ENCODE data around the gene TRMT112. TPM values are rescaled to one million over a fixed set of nuclear protein-coding genes. Genes with fewer than 3 reads are reported as not detected.

Gene TRMT112
- total and polyA plus RNA-seq, 2 of the 8 experiments (the other 6 are each of a cell fraction or from before 2014, with no cell fraction given), result 300 to 650 TPM

DNA sequence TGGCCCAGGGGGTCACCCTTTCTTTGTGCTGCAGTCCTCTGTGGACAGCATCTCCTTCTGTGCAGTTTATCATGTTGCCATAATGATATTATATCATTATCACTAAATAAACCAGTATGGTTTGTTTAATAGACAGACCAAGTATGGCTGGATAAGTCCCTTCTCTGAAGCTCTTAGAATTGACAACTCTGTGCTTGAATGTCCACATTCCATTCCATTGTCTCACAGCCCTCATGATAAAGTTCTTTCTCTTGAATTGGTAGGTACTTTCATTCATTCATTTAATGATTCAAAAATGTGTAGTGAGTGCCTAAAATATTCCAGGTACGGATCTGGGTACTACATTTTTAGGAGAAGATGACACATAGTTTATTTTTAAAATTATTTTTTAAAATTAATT is 49.4 kb upstream of the TRMT112 start:
- no peaks in the 10 kb centered on the region; the same call in 1 of the 2 replicates for H3K79me1 ChIP-seq (ENCODE audit: low read depth, low read length)
- H2AK5ac ChIP-seq (ENCODE audit: low read depth, low read length), result no peak overlapping the region
- H3K18ac ChIP-seq (ENCODE audit: extremely low read depth, low read length), result no peak overlapping the region
- H2BK20ac ChIP-seq (ENCODE audit: low read length), result no peak overlapping the region
- no peak overlapping the region for H3K4me3 ChIP-seq (ENCODE audit: extremely low read depth in 1 of 4, insufficient read depth in 2 of 4, low read depth in 3 of 4, low read length in 4 of 4)
- no peak overlapping the region for H2BK15ac ChIP-seq (ENCODE audit: low read length)
- no peak overlapping the region for H3K56ac ChIP-seq (replicated peaks; ENCODE audit: insufficient read length, low read depth, low read length)
- no peak for DNase-seq (ENCODE audit: low read depth in 1 of 2, low spot score in 2 of 2)
- H4K5ac ChIP-seq (ENCODE audit: insufficient read length, low read depth, low read length), result no peak overlapping the region
- H3K36me3 ChIP-seq (ENCODE audit: control insufficient read depth in 2 of 4, insufficient read depth in 4 of 4, low read length in 3 of 4), result peaks cover 0 to 20% (median 3%) of the 10 kb centered on the region in 4 experiments; a peak in 5 of 8 replicates
- H2AFZ ChIP-seq (ENCODE audit: low read length), result no peak overlapping the region
- no peak overlapping the region for H3K27ac ChIP-seq (ENCODE audit: low read depth, low read length)
- peaks cover 0 to 3% (median 0%) of the 10 kb centered on the region in 4 experiments; a peak in 3 of 7 replicates for H3K4me1 ChIP-seq (replicated peaks in 1 of 4; ENCODE audit: control insufficient read depth in 3 of 4, insufficient read depth in 4 of 4, low read length in 3 of 4)
- no peak for FAIRE-seq
- no peak overlapping the region for H3K4ac ChIP-seq (replicated peaks; ENCODE audit: insufficient read length, low read depth, low read length)
- no peak overlapping the region for H2BK12ac ChIP-seq (ENCODE audit: low read depth, low read length)
- WGBS, 2 experiments (ENCODE audit: extremely low coverage in 1 of 2, insufficient coverage in 1 of 2, insufficient read length in 1 of 2, insufficient replicate concordance in 2 of 2, low coverage in 1 of 2, low lambda C conversion rate in 2 of 2, missing lambda C conversion rate in 1 of 2), result 85% methylated on average over 1 of the region's 1 CpG; no CpG with 5 or more reads in 1 of the 2 experiments
- H3K23me2 ChIP-seq (ENCODE audit: low read depth, low read length), result no peaks in the 10 kb centered on the region
- H4K8ac ChIP-seq (ENCODE audit: extremely low read depth, insufficient read depth, low read length), result no peak overlapping the region
- no peak overlapping the region for H3K23ac ChIP-seq (ENCODE audit: insufficient read length)
- no peaks in the 10 kb centered on the region for H3K79me2 ChIP-seq (ENCODE audit: control insufficient read depth in 1 of 2, insufficient read depth in 2 of 2, low read length in 2 of 2)
- H3K14ac ChIP-seq (ENCODE audit: insufficient read length), result no peak overlapping the region
- ChIA-PET POLR2A (ENCODE audit: partially characterized antibody) (no interaction called here), CTCF (ENCODE audit: partially characterized antibody) (interaction anchor here (1.0 to 8.3 kb wide), 6 partner anchors 11 to 385 kb away, joined by 3 to 80 read pairs (median 4); no protein-coding TSS in a partner anchor)
- H3K27me3 ChIP-seq (replicated peaks in 1 of 4; ENCODE audit: control insufficient read depth in 3 of 4, extremely low read depth in 1 of 4, insufficient read depth in 3 of 4, low read length in 3 of 4), result no peaks in the 10 kb centered on the region
- no peaks in the 10 kb centered on the region for H3K9me3 ChIP-seq (ENCODE audit: insufficient read depth in 2 of 2, low read depth in 1 of 2, low read length in 1 of 2)
- peaks cover 0 to 2% of the 10 kb centered on the region in 2 experiments for H4K20me1 ChIP-seq (replicated peaks in 1 of 2; ENCODE audit: control insufficient read depth in 1 of 2, insufficient read depth in 2 of 2, low read length in 2 of 2)
- H4K91ac ChIP-seq (replicated peaks; ENCODE audit: insufficient read length, low read length), result no peak overlapping the region
- no peak overlapping the region for H3K9ac ChIP-seq (replicated peaks in 1 of 4; ENCODE audit: extremely low read depth in 1 of 4, low read depth in 3 of 4, low read length in 3 of 4)
- H2BK5ac ChIP-seq (ENCODE audit: low read depth, low read length), result no peak overlapping the region
- no peak overlapping the region for H3K4me2 ChIP-seq (ENCODE audit: insufficient read depth in 1 of 2, low read depth in 2 of 2, low read length in 2 of 2)
- no peak overlapping the region for H2BK120ac ChIP-seq (replicated peaks; ENCODE audit: low read depth, low read length)
- TF ChIP-seq TBP (IDR thresholded peaks at IDR 0.05; ENCODE audit: low read depth, low read length) (no peak), POU5F1 (IDR thresholded peaks at IDR 0.05; ENCODE audit: low read depth, low read length) (no peak), RFX5 (IDR thresholded peaks at IDR 0.05; ENCODE audit: borderline replicate concordance, low read depth, low read length) (no peak), GTF2F1 (IDR thresholded peaks at IDR 0.05; ENCODE audit: borderline replicate concordance, low read depth, low read length) (no peak), SRF (IDR thresholded peaks at IDR 0.05; ENCODE audit: low read depth, low read length) (no peak), RXRA (IDR thresholded peaks at IDR 0.05; ENCODE audit: insufficient read depth, low read depth, low read length) (no peak), CHD2 (IDR thresholded peaks at IDR 0.05; ENCODE audit: low read length) (no peak), HDAC6 (IDR thresholded peaks at IDR 0.05; ENCODE audit: low read depth, low read length) (no peak), SIN3A (conservative IDR thresholded peaks at IDR 0.05 in 1 of 2, IDR thresholded peaks at IDR 0.05 in 1 of 2; ENCODE audit: low read depth in 1 of 2, low read length in 2 of 2) (no peak), RNF2 (IDR thresholded peaks at IDR 0.05; ENCODE audit: borderline replicate concordance, low read depth, low read length, missing control alignments, poor library complexity, severe bottlenecking) (no peak), BCL11A (IDR thresholded peaks at IDR 0.05; ENCODE audit: low read depth in 2 of 2, low read length in 2 of 2) (no peak), CEBPB (IDR thresholded peaks at IDR 0.05; ENCODE audit: low read depth, low read length) (no peak)
- TF ChIP-seq, protein P1, sequence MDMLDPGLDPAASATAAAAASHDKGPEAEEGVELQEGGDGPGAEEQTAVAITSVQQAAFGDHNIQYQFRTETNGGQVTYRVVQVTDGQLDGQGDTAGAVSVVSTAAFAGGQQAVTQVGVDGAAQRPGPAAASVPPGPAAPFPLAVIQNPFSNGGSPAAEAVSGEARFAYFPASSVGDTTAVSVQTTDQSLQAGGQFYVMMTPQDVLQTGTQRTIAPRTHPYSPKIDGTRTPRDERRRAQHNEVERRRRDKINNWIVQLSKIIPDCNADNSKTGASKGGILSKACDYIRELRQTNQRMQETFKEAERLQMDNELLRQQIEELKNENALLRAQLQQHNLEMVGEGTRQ (IDR thresholded peaks at IDR 0.05; ENCODE audit: low read length), result no peak
